Right renal pelvis (tissue), 4 donors: ENCODE results near the gene CMA1. TPM values are rescaled to one million over a fixed set of nuclear protein-coding genes. Genes with fewer than 3 reads are reported as not detected.
"Not testable (repeated sequence)": the region's sequence is repeated elsewhere in the genome, so short reads cannot be mapped to it uniquely, and the experiment has no call there.

Source experiments
- DNase-seq, 4 donors: peaks; one replicate each; pipeline ENCODE4 v3.0.0-alpha.2; 2013; ENCODE audit warnings: low read depth in 4 of 4, low spot score in 3 of 4, missing footprints in 1 of 4
- polyA plus RNA-seq, 4 donors: library from polyadenylated mRNA; unstranded; fragments of 120-200 nt; gene quantifications; one replicate each; pipeline ENCODE4 v1.2.1, GENCODE V29; 2013; ENCODE audit not compliant: insufficient read length in 4 of 4

Gene CMA1
- under 1 TPM in 2 of 4 donors, not detected in 2; 0.30 to 0.34 TPM for polyA plus RNA-seq

- DNase-seq: no peak
These were observed at the start of gene CMA1 for GRCh38 chr14:24508155-24508840. CMA1 (minus strand) TSS chr14:24508265; CDS start chr14:24508235, 30 bp downstream.

GRCh38 chr14:24556756-24557155 lies 48.7 kb upstream of the CMA1 start:
- no peak for DNase-seq

GRCh38 chr14:24549064-24549463 lies 41.0 kb upstream of the CMA1 start:
- DNase-seq: not testable (repeated sequence)

GRCh38 chr14:24542346-24542936 lies 34.4 kb upstream of the CMA1 start:
- DNase-seq: no peak

GRCh38 chr14:24535737-24536136 lies 27.7 kb upstream of the CMA1 start:
- no peak for DNase-seq

GRCh38 chr14:24534286-24534685 lies 26.2 kb upstream of the CMA1 start:
- no peak for DNase-seq

GRCh38 chr14:24525877-24526620 lies 18.0 kb upstream of the CMA1 start:
- DNase-seq: not testable (repeated sequence)

GRCh38 chr14:24518851-24519250 lies 10.8 kb upstream of the CMA1 start:
- no peak for DNase-seq

GRCh38 chr14:24514209-24514608 lies 6.1 kb upstream of the CMA1 start:
- no peak for DNase-seq

- DNase-seq: peak in 2 of 4 donors; percentile 2
These were observed 4.9 kb upstream of the CMA1 start for GRCh38 chr14:24513009-24513408.

- DNase-seq: no peak
These were observed 1.6 kb downstream of the CMA1 start for GRCh38 chr14:24506443-24506842.

- DNase-seq: no peak
These were observed 3.6 kb downstream of the CMA1 start for GRCh38 chr14:24504425-24504950.

GRCh38 chr14:24491586-24492408 lies 16.3 kb downstream of the CMA1 start:
- not testable (repeated sequence) for DNase-seq

GRCh38 chr14:24483604-24484252 lies 24.3 kb downstream of the CMA1 start:
- no peak for DNase-seq

GRCh38 chr14:24482699-24483303 lies 25.3 kb downstream of the CMA1 start:
- not testable (repeated sequence) for DNase-seq

- DNase-seq: peak in 2 of 4 donors; percentile 4 to 8
These were observed 26.3 kb downstream of the CMA1 start for GRCh38 chr14:24481622-24482324.

- not testable (repeated sequence) for DNase-seq
These were observed 28.1 kb downstream of the CMA1 start for GRCh38 chr14:24479999-24480398.

- DNase-seq: no peak
These were observed 32.8 kb downstream of the CMA1 start for GRCh38 chr14:24475261-24475660.

GRCh38 chr14:24473211-24473610 lies 34.9 kb downstream of the CMA1 start:
- no peak for DNase-seq
